PC-9 (cell line): Measurements from ENCODE around the gene XRCC4.

Experiments
- EZH2 ChIP-seq: fragments of 200-600 bp; sonication (generic); IDR thresholded peaks from 2 replicates; pipeline ENCODE4 v1.8.0; 2017; ENCODE audit warnings: antibody characterized with exemption, low read depth
- TF ChIP-seq, protein P1 (sequence below): fragments of 200-600 bp; sonication (generic); conservative IDR thresholded peaks from 2 replicates; pipeline ENCODE4 v1.6.1; 2017; ENCODE audit warnings: mixed run types, antibody characterized with exemption, mild to moderate bottlenecking, moderate library complexity

DNA sequence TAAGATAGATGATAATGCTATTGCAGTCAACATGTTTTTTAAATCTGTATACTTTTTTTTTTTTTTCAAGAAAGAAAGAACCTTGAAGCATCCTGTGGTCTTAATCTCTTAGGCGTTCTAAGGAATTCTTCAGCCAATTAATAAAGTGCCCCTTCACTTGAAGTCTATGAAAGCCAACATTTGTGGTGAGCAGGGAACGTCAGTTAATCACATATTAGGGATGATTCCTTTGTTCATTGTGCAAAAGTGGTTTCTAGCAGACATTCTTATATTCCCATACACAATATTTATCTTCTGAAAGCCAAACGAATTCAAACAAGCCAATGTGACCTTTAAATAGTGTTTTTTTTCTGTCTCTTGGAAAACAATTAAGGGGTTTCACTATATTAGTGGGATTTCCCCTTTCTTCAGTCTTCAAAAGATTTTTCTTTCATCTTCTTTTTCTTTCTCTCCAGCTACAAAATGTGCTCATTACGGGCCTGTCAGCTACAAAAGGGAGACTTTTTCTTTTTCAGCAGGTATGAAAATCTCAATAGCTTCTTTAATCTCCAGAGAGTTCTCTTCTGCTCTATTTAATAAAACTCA is 40.3 kb upstream of the XRCC4 start:
- no peak for TF ChIP-seq EZH2
- TF ChIP-seq, protein P1, sequence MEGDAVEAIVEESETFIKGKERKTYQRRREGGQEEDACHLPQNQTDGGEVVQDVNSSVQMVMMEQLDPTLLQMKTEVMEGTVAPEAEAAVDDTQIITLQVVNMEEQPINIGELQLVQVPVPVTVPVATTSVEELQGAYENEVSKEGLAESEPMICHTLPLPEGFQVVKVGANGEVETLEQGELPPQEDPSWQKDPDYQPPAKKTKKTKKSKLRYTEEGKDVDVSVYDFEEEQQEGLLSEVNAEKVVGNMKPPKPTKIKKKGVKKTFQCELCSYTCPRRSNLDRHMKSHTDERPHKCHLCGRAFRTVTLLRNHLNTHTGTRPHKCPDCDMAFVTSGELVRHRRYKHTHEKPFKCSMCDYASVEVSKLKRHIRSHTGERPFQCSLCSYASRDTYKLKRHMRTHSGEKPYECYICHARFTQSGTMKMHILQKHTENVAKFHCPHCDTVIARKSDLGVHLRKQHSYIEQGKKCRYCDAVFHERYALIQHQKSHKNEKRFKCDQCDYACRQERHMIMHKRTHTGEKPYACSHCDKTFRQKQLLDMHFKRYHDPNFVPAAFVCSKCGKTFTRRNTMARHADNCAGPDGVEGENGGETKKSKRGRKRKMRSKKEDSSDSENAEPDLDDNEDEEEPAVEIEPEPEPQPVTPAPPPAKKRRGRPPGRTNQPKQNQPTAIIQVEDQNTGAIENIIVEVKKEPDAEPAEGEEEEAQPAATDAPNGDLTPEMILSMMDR: no peak
